NCI-H146 treated with DMSO at 0.1 percent for 48 hours (cell line): ENCODE measurements around the gene PRR7.
"Not testable (repeated sequence)": the region's sequence is repeated elsewhere in the genome, so short reads cannot be mapped to it uniquely, and the experiment has no call there.

Experiments
- DNase-seq: peaks from one replicate; lab custom pipeline; 2025; ENCODE audit not compliant: unreplicated experiment; lab: John Stamatoyannopoulos, UW

The PRR7 gene

GRCh38 chr5:177483994-177484901, 37.6 kb downstream of the PRR7 start:
- DNase-seq = no peak

DNA sequence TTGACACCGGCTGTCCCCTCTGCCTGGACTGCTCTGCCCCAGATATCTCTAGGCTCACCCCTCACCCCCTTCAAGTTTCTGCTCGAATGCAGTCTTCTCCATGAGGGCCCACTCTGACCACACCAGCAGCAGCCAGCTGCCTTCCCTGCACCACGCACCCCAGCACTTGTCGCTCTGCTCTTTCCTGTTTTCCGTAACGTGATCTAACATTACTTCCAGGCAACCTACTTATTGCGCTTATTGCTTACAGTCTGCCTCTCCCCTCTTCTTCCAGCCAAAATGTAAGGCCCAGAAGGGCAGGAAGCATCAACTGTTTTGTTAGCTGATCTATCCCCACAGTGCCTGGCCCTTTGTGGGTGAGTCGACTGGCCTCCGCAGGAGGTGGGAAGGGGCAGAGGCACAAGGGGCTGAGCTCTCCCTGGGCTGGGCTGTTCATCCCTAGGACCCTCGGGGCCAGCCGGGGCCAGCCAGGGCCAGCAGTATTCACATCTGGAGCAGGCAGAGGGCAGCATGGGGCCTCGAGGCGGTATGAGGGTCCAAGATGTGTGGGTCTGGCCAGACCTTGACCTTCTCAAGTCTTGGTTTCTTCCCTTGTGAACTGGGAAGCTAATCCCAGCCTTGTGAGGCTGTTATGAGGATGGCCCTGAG, 38.4 kb downstream of the PRR7 start:
- DNase-seq = no peak

DNA sequence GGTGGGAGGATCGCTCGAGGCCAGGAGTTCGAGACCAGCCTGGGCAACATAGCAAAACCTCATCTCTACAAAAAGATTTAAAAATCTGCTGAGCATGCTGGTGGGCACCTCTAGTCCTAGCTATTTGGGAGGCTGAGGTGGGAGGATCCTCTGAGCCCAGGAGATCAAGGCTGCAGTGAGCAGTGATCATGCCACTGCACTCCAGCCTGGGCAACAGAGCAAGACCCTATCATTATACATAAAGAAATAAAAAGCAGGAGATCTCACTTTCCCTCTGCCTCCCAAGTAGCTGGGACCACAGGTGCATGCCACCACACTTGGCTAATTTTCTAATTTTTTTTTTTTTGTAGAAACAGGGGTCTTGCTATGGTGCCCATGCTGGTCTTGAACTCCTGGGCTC, 39.1 kb downstream of the PRR7 start:
- not testable (repeated sequence) for DNase-seq

DNA sequence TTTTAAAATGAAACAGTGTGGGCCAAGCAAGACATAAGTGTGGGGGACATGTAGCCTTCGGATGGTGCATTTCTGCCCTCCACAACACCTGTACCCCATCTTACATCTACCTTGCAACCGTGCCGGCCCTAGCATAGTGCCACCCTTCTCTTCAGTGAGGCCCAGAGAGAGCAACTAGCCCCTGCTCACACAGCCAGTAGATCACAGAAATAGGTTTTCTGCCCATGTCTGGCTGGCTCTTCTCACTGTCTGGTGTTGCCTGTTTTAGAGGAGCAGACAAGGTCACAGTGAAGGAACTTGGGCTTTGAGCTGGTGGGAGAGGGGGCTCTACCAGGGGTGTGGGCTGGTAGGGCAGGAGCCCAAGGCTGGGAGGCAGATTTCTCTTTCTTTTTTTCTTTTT, 39.6 kb downstream of the PRR7 start:
- DNase-seq = no peak

DNA sequence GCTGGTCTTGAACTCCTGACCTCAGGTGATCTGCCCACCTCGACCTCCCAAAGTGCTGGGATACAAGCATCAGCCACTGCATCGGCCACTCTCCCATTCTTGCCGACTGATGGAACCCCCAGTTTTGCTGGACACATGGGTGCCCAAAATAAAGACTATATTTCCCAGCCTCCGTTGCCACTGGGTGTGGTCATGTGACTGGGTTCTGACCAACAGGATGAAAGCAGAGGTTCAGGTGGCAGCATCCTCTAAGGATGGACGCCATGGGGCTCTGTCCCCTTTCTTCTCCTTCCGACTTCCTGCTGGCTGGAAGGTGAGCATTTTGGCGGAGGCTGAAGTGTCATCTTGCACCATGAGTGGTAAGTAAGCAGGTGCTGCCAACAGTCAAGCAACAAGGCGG, 40.5 kb downstream of the PRR7 start:
- no peak for DNase-seq

DNA sequence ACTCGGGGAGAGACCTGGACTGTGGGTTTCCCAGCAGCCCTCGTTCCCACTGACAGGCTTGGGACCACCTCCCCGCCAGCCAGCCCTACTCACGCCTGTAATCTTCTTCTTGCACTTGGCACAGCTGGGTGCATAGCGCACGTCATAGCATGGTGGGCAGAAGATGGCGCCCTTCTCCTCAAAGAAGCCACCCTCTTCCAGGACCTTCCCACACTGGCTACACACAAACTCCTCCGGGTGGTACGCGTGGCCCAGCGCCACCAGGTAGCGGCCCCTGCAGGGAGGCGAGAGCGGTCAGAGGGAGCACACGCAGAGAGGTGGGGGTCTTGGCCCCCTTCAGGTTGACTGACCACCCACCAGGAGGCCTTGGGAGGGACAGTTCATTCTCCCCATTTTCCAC, 41.4 kb downstream of the PRR7 start:
- no peak for DNase-seq

DNA sequence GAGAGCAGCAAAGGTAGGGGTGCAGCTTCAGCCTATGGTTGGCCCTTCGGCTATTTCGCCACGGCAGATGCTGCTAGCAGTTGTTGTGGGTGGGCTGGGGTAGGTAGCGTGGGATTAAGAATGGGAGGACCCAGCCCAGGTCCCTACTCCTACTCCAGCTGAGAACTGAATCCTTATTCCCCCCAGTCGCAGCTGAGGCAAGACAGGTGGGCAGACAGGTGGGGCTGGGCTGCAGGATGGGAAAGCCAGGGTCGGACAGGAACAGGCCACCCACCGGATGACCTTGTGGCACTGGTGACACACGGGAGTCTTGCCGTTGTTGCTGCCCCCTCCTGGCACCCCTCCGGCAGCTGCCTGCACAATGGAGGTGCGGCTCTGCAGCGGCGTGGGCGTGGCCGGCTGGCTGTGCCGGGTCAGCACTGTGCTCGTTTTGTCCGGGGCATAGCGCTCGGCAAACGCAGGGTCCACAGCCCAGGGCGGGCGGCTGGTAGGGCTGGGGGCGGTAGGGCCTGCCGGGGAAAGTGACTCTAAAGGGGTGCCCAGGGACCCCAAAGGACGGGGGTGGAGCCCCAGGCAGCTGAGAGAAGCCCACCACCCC, 42.6 kb downstream of the PRR7 start:
- no peak for DNase-seq

DNA sequence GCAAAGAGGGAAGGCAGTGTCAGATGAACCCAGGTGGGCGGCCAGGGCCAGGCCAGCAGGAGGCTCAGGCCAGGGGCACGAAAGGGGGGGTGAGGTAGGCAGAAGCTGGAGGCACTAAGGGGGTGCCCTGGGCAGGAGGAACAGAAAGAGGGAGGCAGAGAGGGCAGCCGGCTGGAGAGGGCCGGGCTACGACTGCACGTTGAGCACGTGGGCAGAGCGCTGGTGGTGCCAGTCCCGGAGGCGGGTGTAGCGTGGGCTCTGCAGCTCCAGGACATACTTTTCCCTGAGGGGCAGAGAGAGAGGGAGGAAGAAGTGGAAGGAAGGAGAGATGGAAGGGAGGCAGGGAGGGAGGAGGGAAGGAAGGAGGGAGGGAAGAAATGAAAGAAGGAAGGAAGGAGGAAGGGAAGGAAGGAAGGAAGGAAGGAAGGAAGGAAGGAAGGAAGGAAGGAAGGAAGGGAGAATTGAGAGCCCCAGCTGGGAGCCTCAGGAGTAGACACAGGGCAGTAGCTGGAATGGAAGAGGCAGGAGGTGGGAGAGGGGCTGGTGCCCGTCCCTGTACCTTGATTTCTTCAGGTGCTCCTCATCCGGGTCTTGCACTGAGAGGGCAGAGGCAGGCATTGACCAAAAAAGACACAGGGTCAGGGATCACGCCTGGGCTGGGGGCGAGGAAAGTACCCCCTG, 43.8 kb downstream of the PRR7 start:
- DNase-seq = no peak

GRCh38 chr5:177490992-177491391, 44.4 kb downstream of the PRR7 start:
- no peak for DNase-seq

DNA sequence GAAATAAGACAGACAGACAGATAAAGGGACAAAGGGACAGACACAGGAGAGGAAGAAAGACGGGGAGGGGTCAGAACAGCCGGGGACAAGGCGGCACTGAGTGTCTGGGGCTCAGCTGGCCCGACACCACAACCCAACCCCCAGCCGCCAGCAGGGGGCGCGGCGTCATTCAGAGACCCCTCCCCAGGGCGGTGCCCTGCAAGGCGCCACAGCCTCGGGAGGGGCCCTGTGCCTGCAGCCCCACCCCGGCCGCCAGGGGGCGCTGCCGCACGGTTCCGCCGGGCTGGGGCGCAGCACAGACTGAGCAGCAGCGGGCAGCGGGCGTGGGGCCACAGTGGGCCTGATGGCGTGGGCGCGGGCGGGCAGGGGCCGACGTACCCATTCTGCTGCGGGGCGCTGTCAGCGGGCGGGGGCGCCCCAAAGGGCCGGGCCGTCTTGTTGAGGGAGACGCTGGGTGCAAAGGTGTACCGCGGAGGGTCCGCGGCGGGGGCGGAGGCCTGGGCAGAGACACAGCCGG, 44.9 kb downstream of the PRR7 start:
- DNase-seq = no peak

GRCh38 chr5:177491983-177492746, 45.6 kb downstream of the PRR7 start:
- DNase-seq = no peak

- DNase-seq = no peak
These were observed 46.2 kb downstream of the PRR7 start for GRCh38 chr5:177492841-177493240.

DNA sequence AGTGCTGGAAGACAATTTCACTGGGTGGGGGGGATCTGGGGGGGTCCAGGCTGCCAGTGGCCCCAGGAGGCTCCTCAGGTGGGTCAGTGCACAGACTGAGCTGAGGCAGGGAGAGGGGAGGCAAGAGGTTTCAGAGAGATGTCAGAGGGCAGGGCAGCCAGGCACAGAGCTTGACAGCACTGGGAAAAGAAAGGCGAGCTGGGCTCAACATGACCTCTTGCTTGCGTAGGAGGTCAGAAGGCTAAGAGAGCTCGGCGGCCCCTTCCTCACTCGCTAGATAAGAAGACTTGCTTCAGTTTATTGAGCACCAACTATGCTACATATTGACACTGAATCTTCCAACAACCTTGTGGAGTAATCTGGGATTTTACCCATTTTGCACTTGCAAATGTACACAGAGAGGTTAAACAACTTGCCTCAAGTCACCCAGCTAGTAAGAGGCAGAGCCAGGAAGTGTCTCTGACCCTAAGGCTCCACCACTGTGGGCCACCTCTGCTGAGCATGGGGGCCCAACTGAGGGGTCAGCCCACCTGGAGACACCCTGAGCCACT, 47.3 kb downstream of the PRR7 start:
- DNase-seq = no peak

DNA sequence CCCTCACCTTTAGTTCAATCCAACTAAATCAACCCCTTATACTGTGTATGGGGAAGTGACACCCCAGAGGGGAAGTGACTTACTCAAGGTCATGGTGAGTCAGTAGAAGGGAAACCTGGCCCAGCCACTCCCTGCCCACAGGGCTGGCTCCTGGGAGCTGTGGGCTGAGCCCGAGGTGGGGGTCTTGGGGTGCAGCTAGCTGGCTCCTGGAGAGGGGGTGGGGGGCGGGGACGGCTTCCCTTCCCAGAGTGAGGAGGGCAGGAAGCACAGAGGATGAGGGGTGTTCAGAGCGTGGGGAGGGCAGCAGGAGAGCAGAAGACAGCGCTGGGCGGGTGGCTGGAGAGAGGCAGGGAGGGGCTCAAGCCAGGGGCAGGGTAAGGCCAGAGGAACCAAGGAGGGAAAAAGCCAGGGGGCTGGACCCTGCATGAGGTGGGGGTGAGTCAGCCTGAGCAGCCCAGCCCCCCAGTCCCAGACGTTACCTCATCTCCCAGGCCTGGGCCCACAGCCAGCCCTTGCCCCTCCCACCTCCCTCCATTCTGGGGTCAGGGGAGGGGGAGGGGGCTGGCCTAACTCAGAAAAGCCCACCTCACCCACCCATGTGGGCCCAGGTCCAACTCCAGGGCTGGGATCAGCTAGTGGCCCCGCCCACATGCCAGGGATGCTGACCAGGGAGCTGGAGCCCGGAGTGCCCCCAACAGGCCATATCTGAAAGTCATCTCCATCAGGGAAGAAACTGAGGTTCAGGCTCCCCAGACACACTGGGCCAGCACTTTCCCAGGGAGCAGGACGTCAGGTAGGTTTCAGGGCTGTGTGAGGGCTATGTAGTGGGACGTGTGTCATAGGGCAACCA, 48.0 kb downstream of the PRR7 start:
- DNase-seq = no peak

DNA sequence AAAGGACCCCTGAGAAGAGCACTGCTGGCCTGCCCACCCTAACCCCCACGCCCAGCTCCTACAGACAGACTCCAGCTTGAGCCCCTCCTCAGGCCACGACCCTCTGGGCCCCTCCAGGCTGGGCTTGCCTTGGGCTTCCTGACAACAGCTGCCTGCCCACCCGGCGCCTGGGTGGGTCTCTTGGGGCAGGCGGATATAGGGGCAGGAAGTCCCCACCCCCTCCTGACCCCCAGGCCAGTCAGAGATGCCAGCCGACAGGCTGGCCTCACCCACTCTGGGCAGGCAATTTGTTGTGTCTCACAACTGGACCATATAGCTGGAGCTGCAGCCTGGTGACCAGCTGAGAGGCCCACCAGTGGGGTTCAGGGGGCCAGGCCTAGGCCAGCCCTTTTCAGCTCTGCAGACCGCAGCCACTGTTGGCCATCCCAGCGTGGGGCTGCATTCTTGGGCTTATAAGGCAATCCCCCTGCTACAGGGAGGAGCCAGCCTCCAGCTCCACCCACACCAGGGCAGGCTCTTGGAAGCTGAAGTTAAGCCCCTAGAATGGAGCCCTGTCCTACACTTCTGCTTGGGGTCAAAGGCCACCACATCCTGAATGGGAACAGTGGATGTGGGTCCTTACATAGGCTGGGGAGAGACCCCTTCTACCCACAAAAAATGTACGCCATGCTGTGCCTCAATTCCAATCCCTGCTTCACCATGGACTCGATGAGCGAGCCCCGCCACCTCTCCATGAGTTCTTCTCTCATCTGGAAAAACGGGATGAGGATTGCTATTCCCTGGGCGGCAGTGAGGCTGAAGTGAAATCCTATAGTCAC, 48.8 kb downstream of the PRR7 start:
- DNase-seq = no peak

DNA sequence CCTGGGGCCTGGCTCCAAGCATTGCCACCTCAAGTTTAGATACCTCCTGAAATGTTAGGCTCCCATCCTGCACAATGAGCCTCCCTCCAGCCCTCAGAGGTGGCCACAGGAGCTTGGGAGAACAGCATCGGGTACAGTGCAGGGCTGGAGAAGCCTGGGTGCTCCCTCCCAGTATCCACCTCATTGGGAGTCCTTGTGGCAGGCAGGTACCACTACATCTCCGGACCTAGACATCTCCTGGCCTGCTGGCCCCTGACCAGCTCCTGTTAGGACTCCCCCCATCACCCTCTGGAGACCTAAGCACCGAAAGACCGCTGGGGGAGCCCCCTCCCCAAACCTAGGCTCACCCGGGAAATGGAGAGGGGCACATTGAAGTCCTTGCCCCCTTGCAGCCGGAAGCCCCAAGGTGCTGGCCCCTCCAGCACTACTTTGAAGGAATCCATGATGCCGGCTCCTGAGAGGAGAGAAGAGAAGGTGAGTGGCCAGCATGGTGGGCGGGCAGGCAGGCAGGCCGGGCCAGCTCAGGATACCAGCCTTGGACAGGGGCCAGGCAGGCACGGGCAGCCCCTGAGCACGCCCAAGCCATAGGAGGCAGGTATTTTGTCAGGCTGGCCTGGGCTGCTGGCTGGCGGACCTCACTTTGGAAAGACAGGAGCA, 49.6 kb downstream of the PRR7 start:
- no peak for DNase-seq

DNA sequence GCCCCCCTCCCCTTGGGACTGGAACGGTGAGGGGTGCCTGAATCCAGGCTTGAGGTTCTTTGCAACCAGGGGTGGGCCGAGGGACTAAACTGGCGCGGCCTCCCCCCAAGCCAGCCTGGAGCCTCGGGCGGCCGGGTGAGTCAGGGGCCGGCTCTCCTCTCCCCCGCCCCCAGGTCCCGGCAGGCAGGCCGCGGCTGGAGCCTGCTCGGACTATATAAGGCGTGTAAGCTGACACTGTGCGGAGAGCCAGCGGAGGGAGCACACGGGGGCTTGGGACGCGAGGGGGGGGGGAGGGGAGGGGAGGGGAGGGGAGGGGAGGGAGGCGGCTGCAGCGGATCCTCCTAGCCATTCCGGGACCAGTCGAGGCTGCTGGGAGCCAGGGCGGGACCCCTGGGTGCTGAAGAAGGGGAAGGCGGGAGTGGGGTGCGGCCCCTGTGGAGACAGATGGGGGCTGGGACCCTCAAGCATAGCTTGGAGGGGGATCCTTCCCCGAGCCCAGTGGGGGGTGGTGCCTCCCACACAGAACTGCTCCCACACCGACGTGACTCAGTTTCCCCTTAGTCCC, 50.2 kb downstream of the PRR7 start:
- DNase-seq = peak; percentile 17
